B cell (primary cell): ENCODE data around the gene MYT1. TPM values are rescaled to one million over a fixed set of nuclear protein-coding genes. Genes with fewer than 3 reads are reported as not detected.

Experiments used
- ATAC-seq: fragments of 200-7000 bp; cut with Tn5 transposase; one replicate; pipeline ENCODE4 v1.10.0; 2021; ENCODE audit warnings: low read depth, mild to moderate bottlenecking, moderate number of reproducible peaks, moderate library complexity
- CTCF ChIA-PET: fragments of 350-600 bp; sonication (Branson Sonifier 250); formaldehyde crosslinking; loops from one replicate; lab custom pipeline; 2021; ENCODE audit warnings: antibody characterized with exemption, inconsistent platforms; lab: Charles Lee
- POLR2A ChIA-PET: fragments of 350-600 bp; sonication (Branson Sonifier 250); formaldehyde crosslinking; loops from one replicate; lab custom pipeline; 2021; ENCODE audit warnings: antibody characterized with exemption; lab: Charles Lee
- DNase-seq: peaks from one replicate; pipeline ENCODE4 v3.0.0; 2013
- H2AFZ ChIP-seq: 2 replicates; pipeline ENCODE4 v1.6.1; 2012; ENCODE audit warnings: mild to moderate bottlenecking, low read depth, low read length; ENCODE audit not compliant: insufficient read depth, poor library complexity, severe bottlenecking
- H3K27ac ChIP-seq, 2 donors: 1 replicate in 1 of 2; 2 replicates in 1 of 2; pipeline ENCODE4 v1.5.1; 2012 to 2013; ENCODE audit warnings: low read length in 2 of 2, mild to moderate bottlenecking in 2 of 2, moderate library complexity in 1 of 2
- H3K27me3 ChIP-seq, 4 experiments: fragments of 200-600 bp in 1 of 4; sonication (generic) in 1 of 4; replicated peaks in 1 of 4; 1 replicate in 2 of 4; 2 replicates in 2 of 4; pipeline versions ENCODE4 v1.6.1 to v1.7.0; 2013 to 2016; ENCODE audit warnings: low read length in 3 of 4, mild to moderate bottlenecking in 2 of 4, mixed read lengths in 1 of 4, moderate library complexity in 1 of 4; ENCODE audit not compliant: insufficient read depth in 4 of 4, control insufficient read depth in 3 of 4; ENCODE audit errors: control extremely low read depth in 1 of 4
- H3K36me3 ChIP-seq, 2 experiments: replicated peaks in 1 of 2; 1 replicate in 1 of 2; 2 replicates in 1 of 2; pipeline versions ENCODE4 v1.6.1 to v1.7.1; 2013; ENCODE audit warnings: low read length in 1 of 2; ENCODE audit not compliant: insufficient read depth in 2 of 2, control insufficient read depth in 1 of 2; ENCODE audit errors: control extremely low read depth in 1 of 2, extremely low read depth in 1 of 2
- H3K4me1 ChIP-seq, 2 donors: fragments of 200-600 bp in 1 of 2; sonication (generic) in 1 of 2; 1 replicate in 1 of 2; 2 replicates in 1 of 2; pipeline versions ENCODE4 v1.5.1 to v1.6.1; 2013 to 2017; ENCODE audit warnings: low read length in 2 of 2; ENCODE audit not compliant: control insufficient read depth in 2 of 2, insufficient read depth in 2 of 2
- H3K4me2 ChIP-seq: replicated peaks from 2 replicates; pipeline ENCODE3; 2012; ENCODE audit warnings: mild to moderate bottlenecking, low read depth, low read length; ENCODE audit not compliant: poor library complexity, severe bottlenecking
- H3K4me3 ChIP-seq, 5 experiments: fragments of 200-600 bp in 1 of 5; sonication (generic) in 1 of 5; 1 replicate in 3 of 5; 2 replicates in 2 of 5; pipeline versions ENCODE4 v1.5.1 to v1.7.0; 2011 to 2016; ENCODE audit warnings: low read length in 4 of 5, mild to moderate bottlenecking in 4 of 5, low read depth in 2 of 5, control low read depth in 1 of 5, moderate library complexity in 1 of 5; ENCODE audit not compliant: insufficient read depth in 1 of 5; ENCODE audit errors: control extremely low read depth in 1 of 5, extremely low read depth in 1 of 5
- H3K79me2 ChIP-seq: fragments of 200-600 bp; sonication (generic); one replicate; pipeline ENCODE4 v1.6.0; 2016; ENCODE audit warnings: low read length; ENCODE audit not compliant: control insufficient read depth, insufficient read depth
- H3K9ac ChIP-seq: fragments of 200-600 bp; sonication (generic); 2 replicates; pipeline ENCODE4 v1.6.1; 2017; ENCODE audit warnings: mild to moderate bottlenecking, low read length, moderate library complexity
- H3K9me3 ChIP-seq, 3 donors: one replicate each; pipeline versions ENCODE4 v1.6.1 to v1.7.1; 2013; ENCODE audit warnings: low read length in 2 of 3; ENCODE audit not compliant: control insufficient read depth in 2 of 3, insufficient read depth in 1 of 3; ENCODE audit errors: control extremely low read depth in 1 of 3
- H4K20me1 ChIP-seq: 2 replicates; pipeline ENCODE4 v1.6.0; 2012; ENCODE audit warnings: mild to moderate bottlenecking, low read length; ENCODE audit not compliant: insufficient read depth, control insufficient read depth, poor library complexity, severe bottlenecking
- H3K27ac Mint-ChIP-seq: one replicate; pipeline ENCODE4 v1.8.0; 2021; ENCODE audit warnings: mixed read lengths
- H3K27me3 Mint-ChIP-seq: one replicate; pipeline ENCODE4 v1.8.0; 2021; ENCODE audit warnings: mixed read lengths
- H3K4me1 Mint-ChIP-seq: one replicate; pipeline ENCODE4 v1.8.0; 2021; ENCODE audit warnings: mixed read lengths
- H3K4me3 Mint-ChIP-seq: one replicate; pipeline ENCODE4 v1.8.0; 2021; ENCODE audit warnings: mixed read lengths
- H3K9me3 Mint-ChIP-seq: one replicate; pipeline ENCODE4 v1.8.0; 2022; ENCODE audit warnings: mixed read lengths; ENCODE audit not compliant: insufficient read depth
- EZH2 ChIP-seq: IDR thresholded peaks from 2 replicates; pipeline ENCODE4 v1.6.1; 2012; ENCODE audit warnings: borderline replicate concordance, low read depth, mild to moderate bottlenecking, moderate library complexity, low read length; ENCODE audit not compliant: insufficient read depth, poor library complexity, severe bottlenecking
- WGBS: methylation state at CpG from one replicate; pipeline ENCODE4 v1.1.5; 2013; ENCODE audit warnings: missing lambda C conversion rate; ENCODE audit not compliant: insufficient coverage; 5-methylcytosine and 5-hydroxymethylcytosine counted together
- intact Hi-C: fragments of 100-400 bp; cut with micrococcal nuclease; formaldehyde crosslinking; loops from one replicate; pipeline ENCODE4 v1.10.0; 2022
- polyA plus RNA-seq: library from polyadenylated mRNA; depleted of rRNA; stranded (reverse); fragments of >200 nt; gene quantifications from 2 replicates; pipeline ENCODE4 v1.2.3, GENCODE V29; 2012
- total RNA-seq, 2 donors: library from RNA; stranded (reverse); fragments of 120-200 nt in 1 of 2; gene quantifications; 1 replicate in 1 of 2; 2 replicates in 1 of 2; pipeline versions ENCODE4 v1.2.3 to v1.2.4, GENCODE V29; 2013 to 2022
- TF ChIP-seq, protein P1 (sequence below): fragments of 200-600 bp; IDR thresholded peaks from one replicate; pipeline ENCODE4 v1.8.0; 2022; ENCODE audit warnings: antibody characterized with exemption, mild to moderate bottlenecking

MYT1 gene
- total and polyA plus RNA-seq, 2 donors (not counting 1 experiment from before 2014, with no cell fraction given) = 0.49 to 42.2 TPM

- DNase-seq = no peak
- Histone ChIP-seq H3K36me3 (no peaks in the 10 kb centered on the region), H3K9ac (no peak overlapping the region), H2AFZ (no peak overlapping the region), H3K27me3 (no peaks in the 10 kb centered on the region), H3K4me1 (peaks cover 0 to 5% of the 10 kb centered on the region in 2 donors), H3K4me2 (no peak overlapping the region), H3K27ac (no peak overlapping the region), H3K4me3 (no peak overlapping the region), H4K20me1 (no peaks in the 10 kb centered on the region), H3K79me2 (no peaks in the 10 kb centered on the region), H3K9me3 (no peaks in the 10 kb centered on the region)
- 92% methylated on average over 15 of the region's 27 CpGs for WGBS
- no peak for TF ChIP-seq EZH2
- TF ChIP-seq, protein P1, sequence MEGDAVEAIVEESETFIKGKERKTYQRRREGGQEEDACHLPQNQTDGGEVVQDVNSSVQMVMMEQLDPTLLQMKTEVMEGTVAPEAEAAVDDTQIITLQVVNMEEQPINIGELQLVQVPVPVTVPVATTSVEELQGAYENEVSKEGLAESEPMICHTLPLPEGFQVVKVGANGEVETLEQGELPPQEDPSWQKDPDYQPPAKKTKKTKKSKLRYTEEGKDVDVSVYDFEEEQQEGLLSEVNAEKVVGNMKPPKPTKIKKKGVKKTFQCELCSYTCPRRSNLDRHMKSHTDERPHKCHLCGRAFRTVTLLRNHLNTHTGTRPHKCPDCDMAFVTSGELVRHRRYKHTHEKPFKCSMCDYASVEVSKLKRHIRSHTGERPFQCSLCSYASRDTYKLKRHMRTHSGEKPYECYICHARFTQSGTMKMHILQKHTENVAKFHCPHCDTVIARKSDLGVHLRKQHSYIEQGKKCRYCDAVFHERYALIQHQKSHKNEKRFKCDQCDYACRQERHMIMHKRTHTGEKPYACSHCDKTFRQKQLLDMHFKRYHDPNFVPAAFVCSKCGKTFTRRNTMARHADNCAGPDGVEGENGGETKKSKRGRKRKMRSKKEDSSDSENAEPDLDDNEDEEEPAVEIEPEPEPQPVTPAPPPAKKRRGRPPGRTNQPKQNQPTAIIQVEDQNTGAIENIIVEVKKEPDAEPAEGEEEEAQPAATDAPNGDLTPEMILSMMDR = no peak
- Mint-ChIP-seq H3K4me3 (no peak overlapping the region), H3K9me3 (no peaks in the 10 kb centered on the region), H3K27me3 (no peaks in the 10 kb centered on the region), H3K4me1 (peaks cover 6% of the 10 kb centered on the region), H3K27ac (no peak overlapping the region)
- ChIA-PET CTCF (no interaction called here), POLR2A (no interaction called here)
- ATAC-seq = no peak
- intact Hi-C loops = no loop called here
Observed at GRCh38 chr20:64236137-64237088, 72.2 kb downstream of the MYT1 start.

DNA sequence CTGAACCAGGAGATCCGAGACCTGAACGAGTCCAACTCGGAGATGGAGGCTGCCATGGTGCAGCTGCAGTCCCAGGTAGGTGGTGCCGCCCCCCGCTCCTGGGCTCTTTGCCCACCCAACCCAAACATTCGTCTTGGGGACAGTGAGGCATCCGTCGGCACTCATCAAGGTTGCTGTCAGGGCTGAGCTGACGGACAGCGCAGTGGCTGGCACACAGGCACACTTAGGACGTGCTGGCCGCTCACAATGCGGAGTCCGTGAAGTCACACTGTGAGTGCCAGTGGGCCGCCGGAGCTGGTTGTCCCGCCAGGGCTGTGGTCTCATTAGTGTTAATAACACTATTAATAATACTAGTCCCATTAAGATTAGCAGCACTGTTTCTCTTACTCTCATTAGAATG, 73.1 kb downstream of the MYT1 start:
- H2AFZ ChIP-seq = no peak overlapping the region
- H3K36me3 ChIP-seq = no peaks in the 10 kb centered on the region
- intact Hi-C loops = no loop called here
- ATAC-seq (no peak), DNase-seq (no peak)
- H3K9ac ChIP-seq = no peak overlapping the region
- WGBS = 90% methylated on average over 14 of the region's 17 CpGs
- Mint-ChIP-seq H3K9me3 (no peaks in the 10 kb centered on the region), H3K4me1 (peaks cover 6% of the 10 kb centered on the region), H3K27me3 (no peaks in the 10 kb centered on the region), H3K27ac (no peak overlapping the region), H3K4me3 (no peak overlapping the region)
- no peaks in the 10 kb centered on the region for H4K20me1 ChIP-seq
- no peaks in the 10 kb centered on the region for H3K27me3 ChIP-seq
- CTCF ChIA-PET = no interaction called here
- no peak overlapping the region for H3K27ac ChIP-seq
- H3K4me1 ChIP-seq = peaks cover 0 to 5% of the 10 kb centered on the region in 2 donors
- no peak for TF ChIP-seq EZH2
- TF ChIP-seq, protein P1 = no peak
- no peak overlapping the region for H3K4me2 ChIP-seq
- POLR2A ChIA-PET = no interaction called here
- no peaks in the 10 kb centered on the region for H3K79me2 ChIP-seq
- no peak overlapping the region for H3K4me3 ChIP-seq
- H3K9me3 ChIP-seq = no peaks in the 10 kb centered on the region
